ENCODE results near the gene TNRC6C.
"Not testable (repeated sequence)": the region's sequence is repeated elsewhere in the genome, so short reads cannot be mapped to it uniquely, and the experiment has no call there.

Gene TNRC6C

DNA sequence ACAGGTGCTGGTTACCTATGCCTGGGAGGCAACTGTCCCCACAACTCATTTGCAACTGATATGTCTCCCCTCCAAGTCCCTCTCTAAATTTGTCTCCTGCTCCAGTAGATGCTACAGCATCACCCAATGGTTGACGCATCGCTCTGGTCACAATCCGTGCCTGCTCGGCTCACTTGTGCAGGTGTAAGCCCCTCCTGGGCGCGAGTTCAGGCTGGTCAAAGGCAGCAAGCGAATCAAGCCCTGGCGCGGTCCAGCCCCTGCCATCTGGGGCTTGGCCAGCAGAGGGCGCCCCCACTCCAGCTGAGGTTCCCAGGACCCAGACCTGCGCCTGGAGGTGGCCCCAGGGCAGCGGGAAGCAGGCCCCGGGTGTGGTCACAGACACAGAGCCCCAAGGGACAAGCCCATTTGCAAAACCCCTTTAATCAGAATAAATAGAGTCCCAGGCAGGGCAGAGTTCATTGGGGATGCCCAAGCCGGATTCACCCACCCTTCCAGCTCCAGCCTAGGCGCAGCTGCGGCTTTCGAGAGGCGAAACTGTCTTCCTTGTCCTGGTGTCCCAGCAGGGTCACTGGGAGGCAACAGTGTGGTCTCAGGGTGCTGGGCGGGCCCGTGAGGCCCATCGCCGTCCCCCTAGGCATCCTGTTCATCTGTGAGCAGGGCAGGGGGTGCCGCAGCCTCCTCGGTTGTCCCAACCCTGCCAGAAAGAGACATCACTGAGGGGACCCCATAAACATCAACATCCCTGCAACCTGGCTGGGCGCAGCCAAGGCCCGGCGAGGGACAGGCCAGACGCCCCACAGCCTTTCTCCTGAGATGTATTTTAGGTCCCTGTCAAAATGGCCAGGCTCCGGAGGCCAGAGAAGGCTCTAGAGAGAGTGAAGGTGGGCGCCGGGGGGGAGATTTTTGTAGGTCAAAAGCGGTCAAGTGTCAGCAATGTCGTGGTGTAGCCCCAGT is 154.3 kb downstream of the TNRC6C start:
- Histone ChIP-seq H3K36me3 (no peaks in the 10 kb centered on the region), H3K4me1 (peaks cover 5% of the 10 kb centered on the region), H3K4me3 (ENCODE audit: low read depth, low read length) (no peak overlapping the region), H3K9me3 (no peaks in the 10 kb centered on the region), H3K27me3 (no peaks in the 10 kb centered on the region)
- peak; percentile 91 for DNase-seq
- TF ChIP-seq, protein P1, sequence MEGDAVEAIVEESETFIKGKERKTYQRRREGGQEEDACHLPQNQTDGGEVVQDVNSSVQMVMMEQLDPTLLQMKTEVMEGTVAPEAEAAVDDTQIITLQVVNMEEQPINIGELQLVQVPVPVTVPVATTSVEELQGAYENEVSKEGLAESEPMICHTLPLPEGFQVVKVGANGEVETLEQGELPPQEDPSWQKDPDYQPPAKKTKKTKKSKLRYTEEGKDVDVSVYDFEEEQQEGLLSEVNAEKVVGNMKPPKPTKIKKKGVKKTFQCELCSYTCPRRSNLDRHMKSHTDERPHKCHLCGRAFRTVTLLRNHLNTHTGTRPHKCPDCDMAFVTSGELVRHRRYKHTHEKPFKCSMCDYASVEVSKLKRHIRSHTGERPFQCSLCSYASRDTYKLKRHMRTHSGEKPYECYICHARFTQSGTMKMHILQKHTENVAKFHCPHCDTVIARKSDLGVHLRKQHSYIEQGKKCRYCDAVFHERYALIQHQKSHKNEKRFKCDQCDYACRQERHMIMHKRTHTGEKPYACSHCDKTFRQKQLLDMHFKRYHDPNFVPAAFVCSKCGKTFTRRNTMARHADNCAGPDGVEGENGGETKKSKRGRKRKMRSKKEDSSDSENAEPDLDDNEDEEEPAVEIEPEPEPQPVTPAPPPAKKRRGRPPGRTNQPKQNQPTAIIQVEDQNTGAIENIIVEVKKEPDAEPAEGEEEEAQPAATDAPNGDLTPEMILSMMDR (IDR thresholded peaks at IDR 0.05; ENCODE audit: low read depth, low read length) = peak; percentile 97

DNA sequence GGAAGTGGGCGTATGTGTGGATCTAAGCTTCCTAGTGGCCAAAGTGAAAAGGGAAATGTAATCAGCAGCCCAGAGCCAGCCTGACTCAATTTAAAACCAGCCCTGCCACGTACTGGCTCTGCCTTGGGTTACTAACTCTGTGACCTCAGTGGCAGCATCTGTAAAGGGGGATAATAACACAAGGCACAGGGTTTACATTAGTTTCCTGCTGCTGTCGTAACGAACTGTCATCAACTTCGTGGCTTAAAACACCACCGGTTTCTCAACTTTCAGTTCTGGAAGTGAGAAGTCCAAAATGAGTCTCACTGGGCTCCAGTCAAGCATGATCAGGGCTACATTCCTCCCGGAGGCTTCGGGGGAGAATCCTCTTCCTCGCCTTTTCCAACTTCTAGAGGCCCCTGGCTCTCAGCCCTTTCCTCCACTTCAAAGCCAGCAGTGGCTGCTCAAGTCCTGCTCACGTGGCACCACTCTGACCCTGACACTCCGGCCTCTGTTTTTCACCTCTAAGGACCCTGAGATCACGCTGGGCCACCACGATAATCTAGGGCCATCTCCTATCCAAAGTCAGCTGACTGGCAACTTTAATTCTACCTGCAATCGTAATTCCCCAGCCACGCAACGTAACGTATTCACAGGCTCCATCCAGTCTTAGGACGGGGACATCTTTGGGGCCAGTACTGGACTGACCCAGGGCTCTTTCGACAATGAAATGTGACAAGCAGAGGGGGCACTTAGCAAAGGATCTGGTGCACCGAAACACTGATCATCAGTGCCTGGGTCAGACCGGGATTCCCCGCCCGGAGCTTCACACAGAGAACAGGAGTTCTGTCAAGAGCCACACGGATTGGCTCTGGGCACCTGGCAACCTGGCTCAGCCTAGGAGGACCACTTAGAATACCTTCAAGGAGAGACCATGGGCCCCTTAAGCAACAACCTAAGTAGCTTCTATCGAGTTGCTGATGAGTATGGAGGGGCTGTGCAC is 155.6 kb downstream of the TNRC6C start:
- peaks cover 8% of the 10 kb centered on the region for H3K4me1 ChIP-seq
- H3K27me3 ChIP-seq = no peaks in the 10 kb centered on the region
- no peak for DNase-seq
- H3K36me3 ChIP-seq = no peaks in the 10 kb centered on the region
- no peak overlapping the region for H3K4me3 ChIP-seq (ENCODE audit: low read depth, low read length)
- no peaks in the 10 kb centered on the region for H3K9me3 ChIP-seq
- TF ChIP-seq, protein P1 (IDR thresholded peaks at IDR 0.05; ENCODE audit: low read depth, low read length) = no peak

GRCh38 chr17:78114831-78115723 is 156.6 kb downstream of the TNRC6C start:
- DNase-seq = no peak
- Histone ChIP-seq H3K4me1 (peaks cover 8% of the 10 kb centered on the region), H3K36me3 (no peaks in the 10 kb centered on the region), H3K4me3 (ENCODE audit: low read depth, low read length) (no peak overlapping the region), H3K9me3 (no peaks in the 10 kb centered on the region), H3K27me3 (no peaks in the 10 kb centered on the region)
- TF ChIP-seq, protein P1 (IDR thresholded peaks at IDR 0.05; ENCODE audit: low read depth, low read length) = no peak

GRCh38 chr17:78115803-78116202 is 157.3 kb downstream of the TNRC6C start:
- H3K9me3 ChIP-seq; H3K4me3 ChIP-seq (ENCODE audit: low read depth, low read length); H3K27me3 ChIP-seq; H3K4me1 ChIP-seq; DNase-seq; H3K36me3 ChIP-seq: not testable (repeated sequence)

GRCh38 chr17:78116411-78116810 is 157.9 kb downstream of the TNRC6C start:
- TF ChIP-seq, protein P1 (IDR thresholded peaks at IDR 0.05; ENCODE audit: low read depth, low read length) = no peak
- DNase-seq = no peak
- H3K4me3 ChIP-seq (ENCODE audit: low read depth, low read length) = no peak overlapping the region
- H3K4me1 ChIP-seq = peaks cover 8% of the 10 kb centered on the region
- no peaks in the 10 kb centered on the region for H3K27me3 ChIP-seq
- H3K9me3 ChIP-seq = no peaks in the 10 kb centered on the region
- no peaks in the 10 kb centered on the region for H3K36me3 ChIP-seq
